CD4-positive, alpha-beta T cell treated with Interleukin-4 for 4 hours (primary cell): Measurements from ENCODE around the gene MID1.

Experiments used
- DNase-seq: peaks from one replicate; pipeline ENCODE4 v3.0.0-alpha.2; 2020

MID1 gene

DNA sequence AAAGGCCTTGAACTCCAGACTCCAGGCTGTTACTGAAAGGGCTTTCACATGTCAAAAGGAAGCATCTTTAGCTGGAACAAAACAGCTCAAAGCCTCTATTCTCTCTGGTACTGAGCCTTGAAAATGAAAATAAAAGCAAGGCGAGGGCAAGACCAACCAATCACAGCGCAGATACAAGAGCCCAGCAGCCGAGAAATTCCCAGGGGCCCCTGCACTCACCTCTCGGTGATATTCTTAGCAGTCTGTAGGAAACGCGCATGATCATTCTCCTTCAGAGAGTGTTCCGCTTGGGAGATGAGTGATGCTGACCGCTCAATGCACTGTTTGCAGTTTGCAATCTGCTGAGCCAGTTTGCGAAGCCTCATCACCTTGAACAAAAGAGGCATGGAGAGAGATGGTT is 138.1 kb downstream of the MID1 start:
- DNase-seq, result no peak

DNA sequence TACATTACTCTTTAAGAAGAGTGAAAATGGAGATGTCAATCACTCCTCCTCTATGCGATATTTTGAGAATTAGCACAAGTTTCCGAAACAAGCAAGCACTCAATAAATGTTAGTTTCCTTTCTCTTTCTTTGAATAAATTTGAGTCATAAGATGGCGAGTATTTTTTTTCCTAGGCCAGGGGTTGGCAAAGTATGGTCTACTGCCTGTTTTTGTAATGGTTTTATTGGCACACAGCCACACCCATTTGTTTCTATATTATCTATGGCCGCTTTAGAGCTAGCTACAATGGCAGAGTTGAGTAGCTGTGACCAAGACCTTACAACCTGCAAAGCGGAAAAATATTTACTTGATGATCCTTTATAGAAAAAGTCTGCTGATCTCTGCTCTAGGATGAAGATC is 139.5 kb downstream of the MID1 start:
- DNase-seq, result no peak

DNA sequence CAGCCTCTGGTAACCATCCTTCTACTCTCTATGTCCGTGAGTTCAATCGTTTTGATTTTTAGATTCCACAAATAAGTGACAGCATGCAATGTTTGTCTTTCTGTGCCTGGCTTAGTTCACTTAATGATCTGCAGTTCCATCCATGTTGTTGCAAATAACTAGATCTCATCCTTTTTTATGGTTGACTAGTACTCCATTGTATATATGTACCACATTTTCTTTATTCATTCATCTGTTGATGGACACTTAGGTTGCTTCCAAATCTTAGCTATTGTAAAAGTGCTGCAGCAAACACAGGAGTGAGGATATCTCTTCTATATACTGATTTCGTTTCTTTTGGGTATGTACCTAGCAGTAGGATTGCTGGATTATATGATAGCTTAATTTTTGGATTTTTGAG is 140.9 kb downstream of the MID1 start:
- DNase-seq, result no peak

DNA sequence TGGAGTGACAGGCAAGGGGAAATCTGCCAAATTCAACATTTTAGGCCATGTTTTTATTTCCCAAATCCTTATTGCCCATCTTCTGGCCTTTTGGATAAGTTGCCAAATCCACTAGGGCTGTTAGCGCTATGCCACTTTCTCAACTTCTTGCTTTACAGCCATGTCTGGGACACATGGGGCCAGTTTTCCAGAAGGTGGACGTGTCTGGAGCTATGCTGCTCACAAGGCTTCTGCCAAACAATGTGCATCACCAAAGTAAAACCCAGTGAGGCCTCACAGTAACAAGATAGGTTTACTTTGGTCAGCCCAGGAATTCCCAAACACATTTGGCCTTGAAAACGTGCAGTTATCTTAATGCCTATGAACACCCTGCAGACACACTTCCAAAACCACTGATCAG is 142.9 kb downstream of the MID1 start:
- no peak for DNase-seq

DNA sequence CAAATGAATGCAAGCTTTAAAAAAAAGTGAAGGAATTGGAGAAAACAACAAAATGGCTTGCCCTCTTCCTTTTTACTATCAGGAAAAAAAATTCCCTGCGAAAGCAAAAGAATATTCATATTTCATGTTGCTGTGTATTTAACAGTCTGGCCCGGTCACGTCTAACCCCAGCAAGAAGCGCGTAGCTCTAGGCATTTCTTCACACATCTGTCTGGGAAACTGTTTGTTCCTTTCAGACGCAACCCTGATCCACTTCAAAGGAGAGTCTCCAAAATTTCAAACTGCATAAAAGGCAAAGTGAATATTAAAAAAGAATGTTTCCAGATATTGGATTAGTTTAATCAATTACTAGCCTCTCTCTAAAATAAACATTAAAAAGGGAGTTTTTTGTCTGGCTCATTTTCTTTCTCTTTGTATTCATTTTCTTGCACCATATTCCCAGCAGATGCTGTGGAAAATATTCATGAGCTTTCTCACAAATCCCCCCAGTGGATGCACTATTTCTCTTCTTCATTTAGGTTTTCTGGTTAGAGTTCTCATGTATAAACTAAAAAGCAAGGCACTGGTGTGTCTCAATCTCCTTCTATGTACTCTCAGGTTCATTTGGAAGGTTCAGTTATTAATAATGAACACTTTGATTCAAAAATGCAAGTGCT is 145.3 kb downstream of the MID1 start:
- DNase-seq, result no peak

DNA sequence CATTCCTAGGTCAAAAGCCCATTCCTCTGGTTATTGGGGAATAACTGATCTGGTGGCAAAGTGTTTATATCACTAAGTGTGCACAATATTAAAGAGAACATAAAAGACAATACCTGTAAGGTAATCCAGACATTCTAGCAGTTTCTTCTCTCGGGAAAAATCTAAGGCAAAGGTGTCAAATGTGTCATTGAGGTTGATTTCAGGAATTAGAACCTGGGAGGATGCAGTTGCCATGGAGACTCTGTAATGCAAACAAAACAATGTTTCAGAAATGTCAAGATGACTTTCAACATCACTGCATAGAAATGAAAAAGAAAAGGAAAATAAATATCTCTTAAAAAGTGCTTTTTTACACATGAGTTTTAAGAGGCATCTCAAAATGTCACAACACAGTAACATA is 145.9 kb downstream of the MID1 start:
- no peak for DNase-seq

DNA sequence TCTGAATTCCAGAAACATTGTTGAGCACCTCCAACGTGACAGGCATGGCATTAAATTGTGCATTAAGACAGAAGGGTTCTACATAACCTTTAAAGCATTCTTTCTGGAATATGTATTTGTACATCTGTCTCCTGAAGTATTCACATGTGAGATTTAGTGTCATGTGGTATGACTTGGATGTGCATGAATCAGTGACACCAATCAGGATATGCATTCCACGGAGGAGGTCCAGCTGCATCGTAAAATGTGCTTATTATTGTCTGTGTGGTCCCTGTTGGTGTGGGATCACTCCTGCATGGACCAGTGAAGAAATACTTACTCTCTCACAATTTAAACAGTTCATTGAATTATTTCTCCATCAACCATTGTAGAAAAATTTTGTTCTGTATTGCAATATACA is 149.0 kb downstream of the MID1 start:
- no peak for DNase-seq

DNA sequence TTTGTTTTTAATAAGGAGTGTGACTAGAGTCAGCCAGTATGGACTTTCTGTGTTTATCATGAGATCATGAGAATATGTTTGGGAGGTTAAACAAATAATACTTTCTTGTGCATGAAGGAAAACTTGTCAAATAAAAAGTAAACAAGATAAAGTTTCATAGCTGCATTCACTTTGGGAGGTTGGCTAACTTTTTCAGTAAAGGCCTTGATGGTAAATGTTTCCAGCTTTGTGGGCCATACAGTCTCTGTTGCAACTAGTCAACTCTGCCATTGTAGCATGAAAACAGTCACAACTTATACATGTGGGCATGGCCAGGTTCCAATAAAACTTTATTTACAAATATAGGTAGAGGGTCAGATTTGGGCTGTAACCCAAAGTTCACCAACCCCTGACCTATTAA is 150.4 kb downstream of the MID1 start:
- no peak for DNase-seq

DNA sequence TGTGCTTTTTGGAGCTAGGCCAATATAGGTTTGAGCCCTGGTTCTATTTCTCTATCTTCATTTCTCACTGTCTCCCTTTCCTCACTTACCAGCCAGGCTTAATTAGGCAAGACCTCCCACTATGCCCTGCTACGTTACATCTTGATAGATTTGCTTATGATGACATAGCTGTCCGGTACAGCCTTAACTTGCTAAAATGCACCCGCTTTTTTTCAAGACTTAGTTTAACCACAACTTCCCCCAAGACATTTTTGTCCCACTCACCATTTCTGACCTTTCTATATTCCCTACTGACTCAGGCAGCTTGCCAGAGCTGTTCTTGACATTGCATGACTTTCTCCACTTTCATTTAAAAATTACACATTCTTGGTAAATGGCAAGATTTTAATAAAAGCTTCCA is 152.6 kb downstream of the MID1 start:
- no peak for DNase-seq

DNA sequence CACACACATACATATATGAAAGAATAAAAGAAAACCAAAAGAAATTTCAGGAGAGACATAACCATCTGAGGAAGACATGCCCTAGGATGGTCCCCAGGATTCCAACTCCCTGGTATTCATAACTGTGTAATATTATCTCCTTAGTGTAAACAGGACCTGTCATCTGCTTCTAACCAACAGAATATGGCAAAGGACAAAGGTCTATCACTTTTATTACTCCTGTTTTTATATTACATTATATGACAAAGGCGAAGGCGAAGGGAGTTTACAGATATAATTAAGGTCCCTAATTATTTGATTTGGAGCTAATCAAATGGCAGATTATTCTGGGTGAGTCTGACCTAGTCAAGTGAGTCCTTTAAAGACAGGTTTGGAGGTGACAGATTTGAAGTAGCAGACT is 155.1 kb downstream of the MID1 start:
- no peak for DNase-seq

DNA sequence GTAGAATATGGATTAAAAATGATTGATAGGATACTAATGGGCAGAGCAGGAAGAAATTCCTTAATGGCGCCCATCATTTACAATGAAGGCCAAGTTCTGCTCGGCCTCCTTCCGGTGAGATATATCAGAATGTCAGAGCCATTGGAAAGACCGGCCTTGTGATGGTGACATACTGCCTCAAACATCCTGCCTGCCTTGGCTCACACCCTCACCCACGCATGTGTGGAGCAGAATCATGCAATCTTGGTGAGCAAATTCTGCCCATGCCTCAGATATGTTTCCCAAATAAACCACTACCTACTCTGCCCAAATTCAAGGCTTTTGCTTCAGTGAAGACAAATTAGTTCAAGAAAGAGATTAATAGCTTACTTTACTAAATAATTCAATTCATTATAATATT is 163.3 kb downstream of the MID1 start:
- no peak for DNase-seq

DNA sequence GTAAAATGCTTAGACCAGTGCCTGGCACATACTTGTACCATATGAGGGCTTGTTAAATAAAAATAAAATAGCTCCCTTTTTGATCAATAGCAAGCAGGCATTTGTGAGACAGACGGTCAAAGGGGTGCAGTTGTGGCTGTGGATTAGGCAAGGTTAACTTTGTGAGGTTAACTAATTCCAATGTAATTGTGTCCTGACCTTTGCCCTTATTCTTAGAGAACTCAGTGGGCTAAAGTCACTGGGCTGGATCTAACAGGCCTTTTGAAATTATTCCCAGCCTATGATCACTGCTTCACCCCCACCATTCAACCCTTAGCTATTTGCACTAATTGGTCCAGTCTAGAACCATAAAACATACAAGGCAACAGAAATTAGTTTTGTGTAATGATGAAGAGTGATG is 166.4 kb downstream of the MID1 start:
- no peak for DNase-seq

DNA sequence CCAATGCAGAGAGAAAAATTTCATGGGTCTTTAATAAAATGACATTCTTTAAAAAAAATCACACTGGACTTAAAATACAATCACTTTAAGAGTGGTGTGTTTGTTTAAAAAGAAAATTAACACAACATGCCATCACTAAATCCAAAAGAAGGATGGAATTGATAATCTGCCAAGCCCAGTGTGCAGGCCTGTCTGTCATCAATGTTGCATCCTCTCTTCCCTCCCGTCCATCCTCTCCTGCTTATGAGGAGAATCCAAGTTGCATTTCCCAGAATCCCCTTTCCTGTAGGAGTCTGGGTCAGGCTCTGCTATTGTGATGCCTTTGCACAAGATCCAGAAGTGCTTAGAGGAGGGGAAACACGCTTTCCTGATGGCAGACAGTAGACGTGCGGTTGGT is 169.4 kb downstream of the MID1 start:
- no peak for DNase-seq

DNA sequence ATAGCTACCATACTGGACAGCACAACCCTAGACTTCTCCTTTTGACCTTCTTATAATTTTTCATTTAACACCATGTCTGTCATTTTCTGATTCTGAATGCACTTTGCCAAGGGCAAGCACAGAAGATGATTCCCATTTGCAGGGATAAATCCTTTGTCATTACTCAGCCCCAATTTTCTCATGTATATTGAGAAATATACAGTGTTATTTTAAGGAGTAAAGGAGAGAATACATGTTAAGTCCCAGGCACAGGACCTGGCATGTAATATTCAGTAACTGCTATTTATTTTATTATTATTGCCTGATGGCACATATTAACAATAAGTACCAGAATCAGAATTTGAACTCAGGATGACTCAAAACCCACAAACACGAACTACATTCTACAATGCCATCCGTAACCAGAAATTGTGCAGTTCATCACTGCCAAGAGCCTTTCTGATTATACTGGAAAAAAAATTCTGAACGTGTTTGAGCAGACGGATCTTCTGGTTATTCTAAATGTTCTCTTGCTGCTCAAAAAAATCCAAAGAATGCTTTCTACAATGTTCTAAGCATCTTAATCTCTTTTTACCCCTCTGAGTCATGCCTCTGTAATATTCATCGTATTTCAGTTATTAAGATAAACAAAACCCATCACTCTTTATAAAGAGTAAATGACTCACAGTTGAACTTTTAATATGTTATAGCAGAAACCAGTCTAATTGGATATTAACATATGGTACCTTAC is 170.0 kb downstream of the MID1 start:
- no peak for DNase-seq

DNA sequence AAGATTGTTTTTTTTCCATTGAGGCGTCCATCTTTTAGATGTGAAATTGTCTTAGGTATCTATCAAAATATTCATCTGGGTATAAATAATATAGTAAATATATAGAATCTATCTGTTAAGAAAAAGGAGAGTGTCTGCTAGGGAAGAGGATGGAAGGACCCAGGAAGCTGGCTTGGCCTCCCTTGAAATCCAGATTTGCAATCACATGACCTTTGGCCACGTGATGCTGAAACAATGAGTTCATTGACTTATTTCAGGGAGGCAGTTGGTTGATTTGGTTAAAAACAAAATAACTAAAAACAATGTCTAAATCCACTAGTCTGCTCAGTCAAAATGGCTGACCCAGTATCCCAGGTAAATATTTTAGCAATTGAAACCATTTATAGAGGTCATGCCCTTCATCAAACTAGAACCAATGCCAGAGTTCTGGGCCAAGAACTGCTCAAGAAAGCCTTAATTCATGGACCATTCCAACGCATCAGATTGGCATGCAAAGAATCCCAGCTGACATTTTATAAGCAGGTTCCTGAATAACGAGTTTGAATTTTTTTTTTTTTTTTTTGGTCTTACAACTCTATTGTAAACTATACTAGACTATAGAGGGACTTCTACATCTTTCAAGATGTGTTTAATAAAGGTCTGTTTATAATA is 172.7 kb downstream of the MID1 start:
- no peak for DNase-seq

DNA sequence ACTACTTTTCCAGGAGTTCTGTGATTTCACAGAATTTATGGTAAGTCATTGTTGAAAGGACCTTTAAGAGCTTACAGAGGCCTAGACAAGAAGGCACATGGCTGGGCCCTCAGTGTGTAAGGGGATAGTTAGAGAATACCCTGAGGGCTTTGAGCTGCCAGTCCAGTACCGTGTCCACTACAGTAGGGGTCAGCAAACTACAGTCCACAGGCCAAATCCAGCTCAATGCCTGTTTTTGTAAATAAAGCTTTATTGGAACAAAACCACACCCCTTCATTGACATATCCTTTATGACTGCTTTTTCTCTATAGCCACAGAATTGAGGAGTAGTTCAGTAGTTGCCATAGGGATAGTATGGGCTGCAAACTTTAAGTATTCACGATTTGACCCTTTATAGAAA is 176.2 kb downstream of the MID1 start:
- DNase-seq, result no peak

DNA sequence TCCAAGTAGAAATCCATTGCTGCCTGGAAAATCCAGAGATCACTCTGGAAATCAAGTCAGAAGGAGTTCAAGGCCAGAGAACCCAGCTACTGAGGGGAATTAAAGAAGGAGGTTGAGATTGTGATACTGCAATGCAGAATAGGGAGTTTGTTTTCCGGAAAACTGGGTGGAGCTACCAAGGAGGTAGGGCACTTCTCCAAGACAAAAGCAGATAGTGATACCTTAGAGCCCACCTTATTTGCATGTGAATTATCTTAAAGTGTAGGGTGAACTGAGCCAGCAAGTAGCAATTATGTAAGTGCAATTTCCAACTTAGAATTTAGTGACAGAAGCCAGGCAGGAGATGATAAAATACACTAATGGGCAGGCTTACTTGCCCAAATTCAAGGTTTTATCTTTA is 178.9 kb downstream of the MID1 start:
- DNase-seq, result no peak

DNA sequence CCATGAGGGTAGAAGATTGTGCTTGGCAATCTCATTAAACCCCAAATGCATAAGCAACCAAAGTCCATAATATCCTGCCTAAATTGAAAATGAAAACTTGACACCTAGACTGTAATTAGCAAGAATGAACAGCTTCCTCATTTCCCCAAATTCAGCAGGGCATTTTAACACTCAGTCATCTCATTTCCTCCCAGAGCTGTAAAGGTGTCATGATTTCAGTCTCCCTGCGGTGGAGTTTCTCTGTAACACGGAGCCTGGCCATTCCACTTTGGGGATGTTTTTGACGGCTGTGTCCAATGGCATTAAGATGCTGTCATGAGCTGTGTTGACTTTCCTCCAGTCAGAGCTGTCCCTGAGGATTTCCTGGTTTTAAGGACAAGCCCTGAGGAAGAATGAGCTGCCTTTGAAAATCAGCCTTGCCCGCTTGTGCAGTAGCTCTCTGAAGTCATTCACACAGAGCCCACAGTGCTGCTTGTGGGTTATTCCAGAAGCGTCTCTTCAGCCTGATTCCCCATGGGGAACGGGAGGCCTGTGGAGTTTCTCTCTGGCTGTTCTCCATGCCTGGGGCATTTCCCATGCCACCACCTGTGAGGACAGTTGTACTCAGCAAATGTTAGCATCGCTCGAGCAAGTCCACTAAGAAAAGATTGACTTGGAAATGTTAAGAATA is 187.0 kb downstream of the MID1 start:
- DNase-seq, result no peak

DNA sequence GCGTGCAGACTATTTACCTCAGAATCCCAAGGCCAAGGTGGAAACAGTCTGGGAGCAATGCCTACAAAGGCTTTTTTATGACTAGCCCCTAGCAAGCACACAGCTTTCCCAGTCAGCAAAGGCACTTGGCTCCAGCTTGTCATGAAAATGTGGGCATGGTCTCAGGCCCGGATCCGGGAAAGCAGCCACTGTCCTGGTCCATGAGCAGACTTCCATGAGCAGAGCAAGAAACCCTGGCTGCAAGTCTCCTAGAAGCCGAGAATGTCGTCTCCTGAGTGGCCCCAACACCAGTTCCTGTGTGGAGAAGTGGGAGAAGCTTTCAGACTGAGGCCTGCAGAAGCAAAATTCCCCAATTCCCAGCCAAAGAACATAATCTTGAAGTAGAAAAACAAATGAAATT is 190.5 kb downstream of the MID1 start:
- DNase-seq, result no peak

DNA sequence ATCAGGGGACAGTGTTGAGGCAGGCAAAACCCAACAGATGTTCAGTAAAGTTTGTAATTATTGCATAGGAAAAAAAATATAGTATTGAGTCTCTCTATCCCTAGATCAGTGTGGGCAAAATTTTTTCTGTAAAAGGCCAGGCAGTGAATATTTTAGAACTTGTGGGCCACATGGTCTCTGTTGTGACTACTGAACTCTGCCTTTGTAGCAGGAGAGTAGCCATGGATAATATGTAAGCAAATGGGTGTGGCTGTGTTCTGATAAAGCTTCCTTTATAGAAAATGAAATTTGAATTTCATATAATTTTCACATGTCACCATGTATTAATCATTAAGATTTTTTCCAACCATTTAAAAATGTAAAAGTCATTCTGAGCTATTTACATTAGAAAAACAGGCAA is 193.1 kb downstream of the MID1 start:
- no peak for DNase-seq

DNA sequence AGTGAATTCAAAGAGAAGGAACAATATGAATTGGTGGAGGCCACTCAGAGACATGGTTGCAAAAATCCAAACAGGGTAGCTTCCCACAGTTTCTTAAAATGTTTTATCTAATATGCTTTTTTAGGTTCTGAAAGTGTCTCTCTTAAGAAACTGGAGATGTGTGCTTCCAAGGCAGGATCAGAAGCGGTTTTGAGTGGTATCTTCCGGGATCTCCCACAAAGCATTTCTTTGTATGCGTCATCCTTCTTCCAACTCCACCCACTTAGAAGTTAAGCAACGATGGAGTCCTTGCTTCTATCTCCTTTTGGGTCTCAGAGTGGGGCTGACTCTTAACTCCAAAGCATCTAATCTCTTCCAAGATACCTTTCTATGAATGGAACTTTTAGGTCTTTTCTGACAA is 196.7 kb downstream of the MID1 start:
- DNase-seq, result no peak

DNA sequence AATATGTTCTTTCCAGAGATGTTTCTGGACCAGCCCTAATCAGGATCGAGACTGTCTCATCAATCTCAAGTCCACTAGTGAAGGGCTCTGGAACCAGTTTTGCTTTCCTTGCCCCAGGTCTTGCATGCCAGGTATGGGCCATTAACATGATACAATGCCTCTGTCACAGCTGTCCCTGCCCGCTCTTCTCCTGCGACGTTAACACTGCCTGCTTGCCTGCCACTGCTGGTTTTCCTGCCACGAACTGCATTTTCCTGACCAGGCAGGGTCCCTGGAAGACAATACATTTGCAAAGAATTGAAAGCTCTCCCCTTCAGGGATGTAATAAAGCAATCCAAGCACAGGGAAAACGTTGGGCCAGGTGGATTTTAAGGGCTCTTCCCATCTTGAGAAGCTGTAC is 200.3 kb downstream of the MID1 start:
- no peak for DNase-seq

DNA sequence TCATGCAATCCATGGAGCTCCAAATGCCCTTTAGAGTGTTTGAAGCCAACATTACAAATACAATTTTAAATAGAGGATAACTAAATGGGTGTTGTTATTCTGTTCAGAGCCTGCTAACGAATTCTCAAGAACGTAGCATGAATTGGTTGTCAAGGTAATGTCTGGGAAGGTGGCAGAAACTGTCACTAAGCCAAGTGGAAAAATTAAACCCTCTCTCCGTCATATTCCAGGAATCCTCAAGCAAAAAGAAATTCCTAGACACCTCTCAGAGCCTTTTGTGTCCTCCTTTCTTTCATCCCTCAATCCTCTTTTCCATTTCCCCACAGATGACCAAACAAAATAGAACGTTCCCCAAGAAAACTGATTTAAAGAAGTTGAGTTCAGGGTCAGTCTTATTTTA is 204.0 kb downstream of the MID1 start:
- DNase-seq, result no peak
